ENCODE measurements around the gene THTPA. TPM values are rescaled to one million over a fixed set of nuclear protein-coding genes. Genes with fewer than 3 reads are reported as not detected.

Gene THTPA
- total and polyA plus RNA-seq, 2 of the 13 experiments (the other 11 are each of a cell fraction or from before 2014, with no cell fraction given): 7.4 to 8.7 TPM

- ATAC-seq (no peak), FAIRE-seq (no peak), DNase-seq (ENCODE audit: low spot score) (no peak)
- intact Hi-C loops (cut with micrococcal nuclease; ENCODE audit: unreplicated experiment): no loop called here
- no peak overlapping the region for H3K4me3 ChIP-seq (replicated peaks in 1 of 3; ENCODE audit: insufficient read depth in 1 of 3, low read depth in 2 of 3, low read length in 3 of 3)
- H3K9me3 ChIP-seq (ENCODE audit: low read length): no peaks in the 10 kb centered on the region
- WGBS (ENCODE audit: low lambda C conversion rate): 90% methylated on average over 6 of the region's 6 CpGs
- H3K4me2 ChIP-seq (ENCODE audit: low read depth, low read length): no peak overlapping the region
- no peaks in the 10 kb centered on the region for H3K4me1 ChIP-seq (ENCODE audit: insufficient read depth, low read length)
- no peak overlapping the region for H2AFZ ChIP-seq (ENCODE audit: low read length)
- peaks cover 5 to 6% of the 10 kb centered on the region in 2 experiments; a peak in 3 of 5 replicates for H3K36me3 ChIP-seq (replicated peaks in 1 of 2; ENCODE audit: control insufficient read depth in 1 of 2, insufficient read depth in 2 of 2, low read length in 2 of 2)
- ChIA-PET POLR2A (no interaction called here), CTCF (ENCODE audit: low intra/inter-chr PET ratio, low total read pairs) (interaction anchor here (1.0 kb wide), 1 partner anchor 40 kb away, joined by 3 read pairs; no protein-coding TSS in a partner anchor)
- no peak for TF ChIP-seq SNAPC2 (CRISPR knock-in tag; IDR thresholded peaks at IDR 0.05)
- TF ChIP-seq PLRG1 (conservative IDR thresholded peaks at IDR 0.05): 0 out of 2 replicates have a peak, but pooled peaks have one; percentile 71
- TF ChIP-seq ZNF570 (CRISPR knock-in tag; IDR thresholded peaks at IDR 0.05; ENCODE audit: borderline replicate concordance): peak; percentile 32; the same call in 1 of the 2 replicates
- no peaks in the 10 kb centered on the region for H4K20me1 ChIP-seq (ENCODE audit: insufficient read depth, low read length)
- no TSS peak for BruUV-seq (replicated peaks)
- no peak overlapping the region for H3K9ac ChIP-seq (ENCODE audit: insufficient read depth, low read depth, low read length)
- in situ Hi-C loops (cut with HindIII; ENCODE audit: extremely low pct_ligation_motif_present, low pct_unique_long_range_greater_than_20kb): no loop called here
- H3K27me3 ChIP-seq (ENCODE audit: control insufficient read depth in 1 of 2, insufficient read depth in 2 of 2, low read length in 2 of 2): no peaks in the 10 kb centered on the region
- no peak overlapping the region for H3K27ac ChIP-seq (ENCODE audit: extremely low read length, insufficient read depth, low read length)
- no peaks in the 10 kb centered on the region for H3K79me2 ChIP-seq (ENCODE audit: insufficient read depth, low read length)
Observed at GRCh38 chr14:23517650-23518326, 38.3 kb upstream of the THTPA start.

GRCh38 chr14:23518709-23519108, 37.4 kb upstream of the THTPA start:
- no TSS peak for BruUV-seq (replicated peaks)
- FAIRE-seq: no peak
- in situ Hi-C loops (cut with HindIII; ENCODE audit: extremely low pct_ligation_motif_present, low pct_unique_long_range_greater_than_20kb): no loop called here
- POLR2A ChIA-PET: no interaction called here
- H3K27me3 ChIP-seq (ENCODE audit: control insufficient read depth in 1 of 2, insufficient read depth in 2 of 2, low read length in 2 of 2): no peaks in the 10 kb centered on the region
- intact Hi-C loops (cut with micrococcal nuclease; ENCODE audit: unreplicated experiment): no loop called here
- H3K9ac ChIP-seq (ENCODE audit: insufficient read depth, low read depth, low read length): no peak overlapping the region
- CTCF ChIA-PET (ENCODE audit: low intra/inter-chr PET ratio, low total read pairs): interaction anchor here (1.0 kb wide), 1 partner anchor 40 kb away, joined by 3 read pairs; no protein-coding TSS in a partner anchor
- TF ChIP-seq HOXD1 (CRISPR knock-in tag; IDR thresholded peaks at IDR 0.05) (0 out of 2 replicates have a peak, but pooled peaks have one; percentile 35), MAFK (conservative IDR thresholded peaks at IDR 0.05 in 1 of 2, IDR thresholded peaks at IDR 0.05 in 1 of 2; ENCODE audit: low read length in 2 of 2) (peak; percentile 99 to 100), MAFF (IDR thresholded peaks at IDR 0.05; ENCODE audit: low read depth, low read length) (peak; percentile 100), MATR3 (CRISPR knock-in tag; IDR thresholded peaks at IDR 0.05) (no peak), MAFG (CRISPR knock-in tag; IDR thresholded peaks at IDR 0.05) (peak; percentile 79), PTBP1 (IDR thresholded peaks at IDR 0.05; ENCODE audit: low read depth, low read length, poor library complexity, severe bottlenecking) (no peak)
- H3K4me1 ChIP-seq (ENCODE audit: insufficient read depth, low read length): no peaks in the 10 kb centered on the region
- no peak overlapping the region for H2AFZ ChIP-seq (ENCODE audit: low read length)
- no peak overlapping the region for H3K4me3 ChIP-seq (replicated peaks in 1 of 3; ENCODE audit: insufficient read depth in 1 of 3, low read depth in 2 of 3, low read length in 3 of 3)
- H3K27ac ChIP-seq (ENCODE audit: extremely low read length, insufficient read depth, low read length): no peak overlapping the region
- H3K9me3 ChIP-seq (ENCODE audit: low read length): no peaks in the 10 kb centered on the region
- H3K36me3 ChIP-seq (replicated peaks in 1 of 2; ENCODE audit: control insufficient read depth in 1 of 2, insufficient read depth in 2 of 2, low read length in 2 of 2): peaks cover 5 to 6% of the 10 kb centered on the region in 2 experiments; a peak in 3 of 5 replicates
- no peaks in the 10 kb centered on the region for H3K79me2 ChIP-seq (ENCODE audit: insufficient read depth, low read length)
- H4K20me1 ChIP-seq (ENCODE audit: insufficient read depth, low read length): no peaks in the 10 kb centered on the region
- H3K4me2 ChIP-seq (ENCODE audit: low read depth, low read length): no peak overlapping the region
- 95% methylated on average over 4 of the region's 4 CpGs for WGBS (ENCODE audit: low lambda C conversion rate)
- no peak for ATAC-seq
- no peak for DNase-seq (ENCODE audit: low spot score)

Measured in HepG2 (cell line).